Vagina (tissue), 2 donors: ENCODE results near the gene ERRFI1.

ENCODE experiments used
- CTCF ChIP-seq, 3 experiments: fragments of 450-650 bp in 2 of 3; fragments of 200-600 bp in 1 of 3; sonication (generic) in 1 of 3; IDR thresholded peaks; one replicate each; pipeline ENCODE4 v1.5.1; 2017 to 2019; ENCODE audit warnings: antibody characterized with exemption in 3 of 3, mild to moderate bottlenecking in 2 of 3, moderate library complexity in 2 of 3
- POLR2AphosphoS5 ChIP-seq, 2 donors: sonication (generic); formaldehyde crosslinking; IDR thresholded peaks; one replicate each; pipeline ENCODE4 v1.9.0; 2017; ENCODE audit warnings: antibody characterized with exemption in 2 of 2, mild to moderate bottlenecking in 2 of 2, low read depth in 1 of 2; ENCODE audit not compliant: insufficient read depth in 1 of 2

GRCh38 chr1:8021676-8022266, 4.3 kb downstream of the ERRFI1 start:
- no peak for TF ChIP-seq CTCF (IDR thresholded peaks at IDR 0.05)
- TF ChIP-seq POLR2AphosphoS5 (IDR thresholded peaks at IDR 0.05; ENCODE audit: insufficient read depth in 1 of 2, low read depth in 1 of 2), result no peak
